HCT116 (cell line): ENCODE measurements around the gene METTL26.

Experiments
- CTCF ChIP-seq, 3 experiments: fragments of 200-600 bp in 1 of 3; sonication (generic) in 1 of 3; IDR thresholded peaks in 2 of 3; conservative IDR thresholded peaks in 1 of 3; 2 replicates each; pipeline ENCODE4 v1.5.1; 2012 to 2017; ENCODE audit warnings: low read depth in 2 of 3, low read length in 2 of 3, antibody characterized with exemption in 1 of 3, borderline replicate concordance in 1 of 3, control low read depth in 1 of 3, mild to moderate bottlenecking in 1 of 3, mixed read lengths in 1 of 3, mixed run types in 1 of 3, moderate library complexity in 1 of 3; ENCODE audit not compliant: insufficient read depth in 1 of 3
- FOSL1 ChIP-seq: IDR thresholded peaks from 2 replicates; pipeline ENCODE4 v1.6.1; 2012; ENCODE audit warnings: low read depth
- POLR2A ChIP-seq: IDR thresholded peaks from 2 replicates; pipeline ENCODE4 v1.7.0; 2011; ENCODE audit warnings: borderline replicate concordance; ENCODE audit not compliant: insufficient read depth, insufficient read length; ENCODE audit errors: extremely low read depth
- POLR2AphosphoS5 ChIP-seq: IDR thresholded peaks from 2 replicates; pipeline ENCODE4 v1.6.1; 2011; ENCODE audit warnings: mild to moderate bottlenecking, low read depth, low read length, moderate library complexity
- TF ChIP-seq, protein P1 (sequence below): IDR thresholded peaks from 2 replicates; pipeline ENCODE4 v1.6.1; 2012; ENCODE audit warnings: low read depth

DNA sequence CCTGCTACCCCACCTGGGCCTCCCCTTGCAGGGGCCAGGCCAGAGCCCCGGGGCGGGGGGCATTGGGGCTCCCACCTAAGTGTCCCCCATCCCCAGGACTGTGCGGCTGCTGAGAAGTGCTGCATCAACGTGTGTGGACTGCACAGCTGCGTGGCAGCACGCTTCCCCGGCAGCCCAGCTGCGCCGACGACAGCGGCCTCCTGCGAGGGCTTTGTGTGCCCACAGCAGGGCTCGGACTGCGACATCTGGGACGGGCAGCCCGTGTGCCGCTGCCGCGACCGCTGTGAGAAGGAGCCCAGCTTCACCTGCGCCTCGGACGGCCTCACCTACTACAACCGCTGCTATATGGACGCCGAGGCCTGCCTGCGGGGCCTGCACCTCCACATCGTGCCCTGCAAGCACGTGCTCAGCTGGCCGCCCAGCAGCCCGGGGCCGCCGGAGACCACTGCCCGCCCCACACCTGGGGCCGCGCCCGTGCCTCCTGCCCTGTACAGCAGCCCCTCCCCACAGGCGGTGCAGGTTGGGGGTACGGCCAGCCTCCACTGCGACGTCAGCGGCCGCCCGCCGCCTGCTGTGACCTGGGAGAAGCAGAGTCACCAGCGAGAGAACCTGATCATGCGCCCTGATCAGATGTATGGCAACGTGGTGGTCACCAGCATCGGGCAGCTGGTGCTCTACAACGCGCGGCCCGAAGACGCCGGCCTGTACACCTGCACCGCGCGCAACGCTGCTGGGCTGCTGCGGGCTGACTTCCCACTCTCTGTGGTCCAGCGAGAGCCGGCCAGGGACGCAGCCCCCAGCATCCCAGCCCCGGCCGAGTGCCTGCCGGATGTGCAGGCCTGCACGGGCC, 3.4 kb downstream of the METTL26 start:
- TF ChIP-seq POLR2A (no peak), FOSL1 (no peak), POLR2AphosphoS5 (no peak), CTCF (IDR thresholded peaks at IDR 0.05 in 2 of 3, conservative IDR thresholded peaks at IDR 0.05 in 1 of 3; ENCODE audit: borderline replicate concordance in 1 of 3, insufficient read depth in 1 of 3, low read depth in 2 of 3, low read length in 2 of 3) (no peak)
- TF ChIP-seq, protein P1, sequence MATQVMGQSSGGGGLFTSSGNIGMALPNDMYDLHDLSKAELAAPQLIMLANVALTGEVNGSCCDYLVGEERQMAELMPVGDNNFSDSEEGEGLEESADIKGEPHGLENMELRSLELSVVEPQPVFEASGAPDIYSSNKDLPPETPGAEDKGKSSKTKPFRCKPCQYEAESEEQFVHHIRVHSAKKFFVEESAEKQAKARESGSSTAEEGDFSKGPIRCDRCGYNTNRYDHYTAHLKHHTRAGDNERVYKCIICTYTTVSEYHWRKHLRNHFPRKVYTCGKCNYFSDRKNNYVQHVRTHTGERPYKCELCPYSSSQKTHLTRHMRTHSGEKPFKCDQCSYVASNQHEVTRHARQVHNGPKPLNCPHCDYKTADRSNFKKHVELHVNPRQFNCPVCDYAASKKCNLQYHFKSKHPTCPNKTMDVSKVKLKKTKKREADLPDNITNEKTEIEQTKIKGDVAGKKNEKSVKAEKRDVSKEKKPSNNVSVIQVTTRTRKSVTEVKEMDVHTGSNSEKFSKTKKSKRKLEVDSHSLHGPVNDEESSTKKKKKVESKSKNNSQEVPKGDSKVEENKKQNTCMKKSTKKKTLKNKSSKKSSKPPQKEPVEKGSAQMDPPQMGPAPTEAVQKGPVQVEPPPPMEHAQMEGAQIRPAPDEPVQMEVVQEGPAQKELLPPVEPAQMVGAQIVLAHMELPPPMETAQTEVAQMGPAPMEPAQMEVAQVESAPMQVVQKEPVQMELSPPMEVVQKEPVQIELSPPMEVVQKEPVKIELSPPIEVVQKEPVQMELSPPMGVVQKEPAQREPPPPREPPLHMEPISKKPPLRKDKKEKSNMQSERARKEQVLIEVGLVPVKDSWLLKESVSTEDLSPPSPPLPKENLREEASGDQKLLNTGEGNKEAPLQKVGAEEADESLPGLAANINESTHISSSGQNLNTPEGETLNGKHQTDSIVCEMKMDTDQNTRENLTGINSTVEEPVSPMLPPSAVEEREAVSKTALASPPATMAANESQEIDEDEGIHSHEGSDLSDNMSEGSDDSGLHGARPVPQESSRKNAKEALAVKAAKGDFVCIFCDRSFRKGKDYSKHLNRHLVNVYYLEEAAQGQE: no peak
